GM23338 (cell line): ENCODE results near the gene BTNL9. TPM values are rescaled to one million over a fixed set of nuclear protein-coding genes. Genes with fewer than 3 reads are reported as not detected.

Source experiments
- ATAC-seq: fragments of 200-7000 bp; cut with Tn5 transposase; 3 replicates; pipeline ENCODE4 v1.9.1; 2020
- DNase-seq: peaks from one replicate; pipeline ENCODE4 v3.0.0-alpha.2; 2015; ENCODE audit warnings: low spot score
- H2AFZ ChIP-seq: fragments of 200-600 bp; sonication (generic); 2 replicates; pipeline ENCODE4 v1.8.0; 2016; ENCODE audit warnings: antibody characterized with exemption, mild to moderate bottlenecking, moderate library complexity
- H3F3A ChIP-seq: fragments of 200-600 bp; sonication (generic); replicated peaks from 2 replicates; pipeline ENCODE4 v1.8.0; 2017; ENCODE audit warnings: antibody characterized with exemption, mixed run types, low read depth
- H3K27ac ChIP-seq: fragments of 200-600 bp; sonication (generic); 2 replicates; pipeline ENCODE4 v1.6.1; 2016; ENCODE audit warnings: low read depth
- H3K27me3 ChIP-seq: fragments of 200-600 bp; sonication (generic); 2 replicates; pipeline ENCODE4 v1.8.0; 2016; ENCODE audit warnings: mild to moderate bottlenecking, mixed run types, moderate library complexity; ENCODE audit not compliant: insufficient read depth
- H3K36me3 ChIP-seq: fragments of 200-600 bp; sonication (generic); 2 replicates; pipeline ENCODE4 v1.8.0; 2016; ENCODE audit warnings: mild to moderate bottlenecking; ENCODE audit not compliant: insufficient read depth
- H3K4me1 ChIP-seq: fragments of 200-600 bp; sonication (generic); 2 replicates; pipeline ENCODE4 v1.8.0; 2016; ENCODE audit warnings: mild to moderate bottlenecking, moderate library complexity; ENCODE audit not compliant: insufficient read depth
- H3K4me2 ChIP-seq: fragments of 200-600 bp; sonication (generic); 2 replicates; pipeline ENCODE4 v1.7.1; 2017; ENCODE audit warnings: mixed run types
- H3K4me3 ChIP-seq: fragments of 200-600 bp; sonication (generic); 2 replicates; pipeline ENCODE4 v1.6.1; 2016; ENCODE audit warnings: mixed run types
- H3K79me2 ChIP-seq: fragments of 200-600 bp; sonication (generic); replicated peaks from 2 replicates; pipeline ENCODE4 v1.8.0; 2017; ENCODE audit warnings: mild to moderate bottlenecking; ENCODE audit not compliant: insufficient read depth
- H3K9me2 ChIP-seq: fragments of 200-600 bp; sonication (generic); 2 replicates; pipeline ENCODE4 v1.8.0; 2017; ENCODE audit not compliant: insufficient read depth
- H4K20me1 ChIP-seq: fragments of 200-600 bp; sonication (generic); replicated peaks from 2 replicates; pipeline ENCODE4 v1.8.0; 2017; ENCODE audit warnings: mild to moderate bottlenecking; ENCODE audit not compliant: insufficient read depth
- H3K27ac Mint-ChIP-seq: 2 replicates; pipeline ENCODE4 v1.8.0; 2020; ENCODE audit warnings: inconsistent platforms, mild to moderate bottlenecking, moderate library complexity, mixed read lengths
- H3K27me3 Mint-ChIP-seq: 3 replicates; pipeline ENCODE4 v1.8.0; 2022; ENCODE audit warnings: low read depth, mild to moderate bottlenecking, moderate library complexity, mixed read lengths, inconsistent platforms; ENCODE audit not compliant: insufficient read depth, poor library complexity
- H3K36me3 Mint-ChIP-seq: 3 replicates; pipeline ENCODE4 v1.8.0; 2021; ENCODE audit warnings: low read depth, mild to moderate bottlenecking, inconsistent platforms, moderate library complexity, mixed read lengths
- H3K4me1 Mint-ChIP-seq: 3 replicates; pipeline ENCODE4 v1.8.0; 2020; ENCODE audit warnings: mild to moderate bottlenecking, inconsistent platforms, mixed read lengths
- H3K4me3 Mint-ChIP-seq: 3 replicates; pipeline ENCODE4 v1.8.0; 2021; ENCODE audit warnings: moderate library complexity, mild to moderate bottlenecking, inconsistent platforms, mixed read lengths
- H3K9me3 Mint-ChIP-seq: 3 replicates; pipeline ENCODE4 v1.8.0; 2020; ENCODE audit warnings: moderate library complexity, mild to moderate bottlenecking, inconsistent platforms, mixed read lengths
- CREB1 ChIP-seq: fragments of 250-450 bp; sonication (Bioruptor Pico); IDR thresholded peaks from 2 replicates; pipeline ENCODE4 v1.5.0; 2020; ENCODE audit warnings: low read depth, mild to moderate bottlenecking, moderate library complexity
- CTCF ChIP-seq, 2 experiments: fragments of 200-600 bp in 1 of 2; sonication (generic) in 1 of 2; conservative IDR thresholded peaks; 2 replicates each; pipeline versions ENCODE4 v1.5.1 to v1.6.1; 2016 to 2017; ENCODE audit warnings: antibody characterized with exemption in 2 of 2, low read depth in 2 of 2, mild to moderate bottlenecking in 2 of 2, moderate library complexity in 1 of 2
- ETS1 ChIP-seq: IDR thresholded peaks from 2 replicates; pipeline ENCODE4 v1.6.1; 2016; ENCODE audit warnings: antibody characterized with exemption
- EZH2 ChIP-seq: fragments of 200-600 bp; sonication (generic); IDR thresholded peaks from one replicate; pipeline ENCODE4 v1.8.0; 2017; ENCODE audit warnings: antibody characterized with exemption, mild to moderate bottlenecking, low read depth; ENCODE audit not compliant: unreplicated experiment
- EZH2phosphoT487 ChIP-seq: fragments of 200-600 bp; sonication (generic); IDR thresholded peaks from one replicate; pipeline ENCODE4 v1.8.1; 2018; ENCODE audit warnings: antibody characterized with exemption; ENCODE audit not compliant: unreplicated experiment
- JUNB ChIP-seq: IDR thresholded peaks from one replicate; pipeline ENCODE4 v1.6.1; 2016; ENCODE audit warnings: antibody characterized with exemption; ENCODE audit not compliant: unreplicated experiment
- NANOG ChIP-seq: IDR thresholded peaks from 2 replicates; pipeline ENCODE4 v1.6.1; 2016; ENCODE audit warnings: antibody characterized with exemption, borderline replicate concordance
- POLR2AphosphoS5 ChIP-seq: IDR thresholded peaks from 2 replicates; pipeline ENCODE4 v1.6.1; 2016; ENCODE audit warnings: antibody characterized with exemption, low read depth
- REST ChIP-seq: IDR thresholded peaks from one replicate; pipeline ENCODE4 v1.6.1; 2018; ENCODE audit warnings: antibody characterized with exemption; ENCODE audit not compliant: unreplicated experiment
- STAT1 ChIP-seq: IDR thresholded peaks from one replicate; pipeline ENCODE4 v1.6.1; 2016; ENCODE audit warnings: antibody characterized with exemption; ENCODE audit not compliant: unreplicated experiment
- ZNF114 ChIP-seq: fragments of 250-450 bp; sonication (Bioruptor Pico); IDR thresholded peaks from 2 replicates; pipeline ENCODE4 v1.5.0; 2020; ENCODE audit warnings: mild to moderate bottlenecking, moderate library complexity
- ZNF331 ChIP-seq: fragments of 250-450 bp; sonication (Bioruptor Pico); IDR thresholded peaks from 2 replicates; pipeline ENCODE4 v1.5.0; 2020; ENCODE audit warnings: low read depth, mild to moderate bottlenecking, moderate library complexity
- ZNF462 ChIP-seq: fragments of 250-450 bp; sonication (Bioruptor Pico); IDR thresholded peaks from 2 replicates; pipeline ENCODE4 v1.5.0; 2020; ENCODE audit warnings: mild to moderate bottlenecking, moderate library complexity
- polyA plus RNA-seq: library from polyadenylated mRNA; unstranded; fragments of >200 nt; fragmentation: Nextera tagmentation; extraction: Ambion mirVana; gene quantifications from 2 replicates; pipeline ENCODE4 v1.2.1, GENCODE V29; 2016
- total RNA-seq: library from RNA; depleted of rRNA; stranded (reverse); fragments of >200 nt; shearing (Covaris generic); gene quantifications from 2 replicates; pipeline ENCODE4 v1.2.3, GENCODE V29; 2014

Gene BTNL9
- total and polyA plus RNA-seq, 2 experiments from 2014 or later, result 0.21 to 3.4 TPM

GRCh38 chr5:181098762-181099601, 58.9 kb downstream of the BTNL9 start:
- DNase-seq, result no peak
- Histone ChIP-seq H3K79me2 (no peaks in the 10 kb centered on the region), H3K4me2 (peak overlapping the region; percentile 48; the same call in 1 of the 2 replicates)

More at GRCh38 chr5:181098762-181099601, 58.9 kb downstream of the BTNL9 start:
- H3K27ac Mint-ChIP-seq, result no peak overlapping the region
- peaks cover 16% of the 10 kb centered on the region; the same call in 1 of the 2 replicates for H3F3A ChIP-seq
- ATAC-seq, result no peak
- H3K9me2 ChIP-seq, result no peaks in the 10 kb centered on the region
- H3K4me1 ChIP-seq, result no peaks in the 10 kb centered on the region
- peaks cover 3% of the 10 kb centered on the region; the same call in 2 of the 3 replicates for H3K4me1 Mint-ChIP-seq
- peaks cover 23% of the 10 kb centered on the region for H3K27me3 Mint-ChIP-seq
- H3K36me3 Mint-ChIP-seq, result no peaks in the 10 kb centered on the region
- H3K27me3 ChIP-seq, result peaks cover 21% of the 10 kb centered on the region
- H4K20me1 ChIP-seq, result no peaks in the 10 kb centered on the region
- H3K4me3 Mint-ChIP-seq, result peak overlapping the region; percentile 74
- TF ChIP-seq NANOG (no peak), ETS1 (no peak), CTCF (conservative IDR thresholded peaks at IDR 0.05; ENCODE audit: low read depth in 2 of 2) (no peak), POLR2AphosphoS5 (no peak), STAT1 (no peak), REST (no peak), JUNB (no peak), CREB1 (CRISPR knock-in tag) (no peak), ZNF462 (no peak), ZNF331 (CRISPR knock-in tag) (no peak), EZH2phosphoT487 (no peak), EZH2 (no peak), ZNF114 (CRISPR knock-in tag) (no peak)
- no peaks in the 10 kb centered on the region; the same call in 2 of the 3 replicates for H3K9me3 Mint-ChIP-seq
- no peak overlapping the region for H2AFZ ChIP-seq
- H3K27ac ChIP-seq, result no peak overlapping the region
- peak overlapping the region; percentile 40 for H3K4me3 ChIP-seq
- no peaks in the 10 kb centered on the region for H3K36me3 ChIP-seq
